ENCODE measurements around the gene TENT4A.
A peak's percentile ranks its signal among the peaks of the same experiment; 100 is the strongest.

TENT4A gene

GRCh38 chr5:6734243-6734700 is 21.0 kb downstream of the TENT4A start:
- no peak for DNase-seq

GRCh38 chr5:6734781-6735180 is 21.5 kb downstream of the TENT4A start:
- no peak for DNase-seq

GRCh38 chr5:6736106-6736505 is 22.9 kb downstream of the TENT4A start:
- DNase-seq: no peak

- no peak for DNase-seq
These were observed 23.4 kb downstream of the TENT4A start for GRCh38 chr5:6736524-6737042.

- no peak for DNase-seq
These were observed 24.1 kb downstream of the TENT4A start for GRCh38 chr5:6737043-6737941.

DNA sequence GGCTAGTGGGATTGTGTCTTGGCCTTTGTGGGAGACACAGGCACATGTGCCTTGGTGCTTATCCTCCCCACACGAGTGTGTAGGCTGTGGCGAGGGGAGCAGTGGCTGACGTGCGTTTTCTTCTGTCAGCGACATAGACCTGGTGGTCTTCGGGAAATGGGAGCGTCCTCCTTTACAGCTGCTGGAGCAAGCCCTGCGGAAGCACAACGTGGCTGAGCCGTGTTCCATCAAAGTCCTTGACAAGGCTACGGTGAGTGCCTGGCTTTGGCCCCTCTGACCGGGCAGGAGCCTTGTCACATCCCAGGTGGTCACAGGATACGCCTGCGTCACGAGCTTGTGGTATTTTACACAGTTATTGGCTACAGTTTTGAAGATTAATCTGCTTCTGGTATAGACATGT is 26.4 kb downstream of the TENT4A start:
- no peak for DNase-seq

- no peak for DNase-seq
These were observed 27.4 kb downstream of the TENT4A start for GRCh38 chr5:6740586-6741150.

GRCh38 chr5:6742081-6742758 is 29.0 kb downstream of the TENT4A start:
- no peak for DNase-seq

DNA sequence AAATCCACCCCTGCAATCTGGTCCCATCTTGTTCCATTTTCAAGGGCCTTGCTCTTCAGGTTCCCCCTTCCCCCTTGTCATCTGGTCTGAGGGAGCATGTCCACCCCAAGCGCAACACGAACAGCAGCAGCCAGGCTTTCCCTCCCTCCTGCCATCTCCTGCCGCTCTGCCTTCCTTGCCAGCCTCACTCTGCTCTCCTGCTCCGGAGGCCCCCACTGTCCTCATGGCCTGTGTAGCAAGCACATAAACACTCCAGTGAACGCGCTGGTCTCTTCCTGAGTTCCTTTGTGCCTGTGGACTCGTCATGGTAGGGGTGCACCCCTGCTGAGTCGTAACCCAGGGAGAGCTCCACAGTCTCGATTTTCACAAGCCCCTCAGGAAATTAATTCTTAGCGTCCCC is 29.9 kb downstream of the TENT4A start:
- no peak for DNase-seq

- DNase-seq: no peak
These were observed 31.8 kb downstream of the TENT4A start for GRCh38 chr5:6744841-6745705.

GRCh38 chr5:6745706-6746222 is 32.5 kb downstream of the TENT4A start:
- peak; percentile 17 for DNase-seq

DNA sequence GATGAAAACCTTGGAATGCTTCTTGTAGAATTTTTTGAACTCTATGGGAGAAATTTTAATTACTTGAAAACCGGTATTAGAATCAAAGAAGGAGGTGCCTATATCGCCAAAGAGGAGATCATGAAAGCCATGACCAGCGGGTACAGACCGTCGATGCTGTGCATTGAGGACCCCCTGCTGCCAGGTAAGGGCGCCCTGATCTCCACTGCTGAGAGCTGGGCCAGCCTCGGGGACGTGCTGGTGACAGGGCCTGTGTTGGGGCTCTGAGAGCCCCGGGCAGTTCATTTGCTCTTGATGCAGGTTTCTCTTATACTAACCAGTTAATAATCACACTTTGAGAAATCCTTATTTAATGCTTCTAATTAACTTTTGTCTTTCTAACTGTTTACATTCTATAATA is 33.0 kb downstream of the TENT4A start:
- DNase-seq: no peak

DNA sequence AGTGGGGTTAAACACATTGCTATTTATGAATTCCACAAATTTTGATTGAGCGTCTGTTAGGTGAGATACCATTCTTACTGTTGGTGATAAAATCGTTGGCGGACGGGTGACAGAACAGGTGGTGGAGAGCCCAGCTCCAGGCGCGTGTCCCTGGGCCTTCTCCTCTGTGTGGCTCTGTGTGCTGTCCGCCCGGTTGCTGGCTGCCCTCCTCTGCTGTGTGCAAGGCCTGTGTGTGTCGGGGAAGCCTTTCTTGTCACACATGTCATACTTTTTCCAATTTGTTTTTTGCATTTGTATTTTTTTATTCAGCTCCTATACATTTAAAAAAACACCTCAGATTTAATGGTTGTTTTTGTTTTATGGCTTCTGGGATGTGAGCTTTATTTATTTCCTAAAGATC is 33.9 kb downstream of the TENT4A start:
- no peak for DNase-seq

DNA sequence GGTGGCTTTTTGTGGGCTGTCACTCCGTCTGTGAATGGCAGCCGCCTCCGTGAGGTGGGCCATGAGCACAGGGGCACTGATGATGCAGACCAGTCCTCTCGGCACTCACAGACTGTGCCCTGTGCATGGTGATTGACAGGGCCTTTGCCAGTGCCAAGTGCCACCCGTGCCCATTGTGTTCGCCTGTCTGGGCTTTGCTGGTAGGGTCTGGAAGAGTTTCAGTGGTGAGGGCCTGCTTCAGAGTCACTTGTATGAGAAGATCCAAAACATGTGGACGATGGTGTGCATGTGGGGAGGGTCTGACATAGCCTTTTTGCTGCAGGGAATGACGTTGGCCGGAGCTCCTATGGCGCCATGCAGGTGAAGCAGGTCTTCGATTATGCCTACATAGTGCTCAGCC is 34.9 kb downstream of the TENT4A start:
- DNase-seq: no peak

- DNase-seq: no peak
These were observed 35.9 kb downstream of the TENT4A start for GRCh38 chr5:6749026-6749716.

GRCh38 chr5:6750142-6750840 is 37.1 kb downstream of the TENT4A start:
- no peak for DNase-seq

DNA sequence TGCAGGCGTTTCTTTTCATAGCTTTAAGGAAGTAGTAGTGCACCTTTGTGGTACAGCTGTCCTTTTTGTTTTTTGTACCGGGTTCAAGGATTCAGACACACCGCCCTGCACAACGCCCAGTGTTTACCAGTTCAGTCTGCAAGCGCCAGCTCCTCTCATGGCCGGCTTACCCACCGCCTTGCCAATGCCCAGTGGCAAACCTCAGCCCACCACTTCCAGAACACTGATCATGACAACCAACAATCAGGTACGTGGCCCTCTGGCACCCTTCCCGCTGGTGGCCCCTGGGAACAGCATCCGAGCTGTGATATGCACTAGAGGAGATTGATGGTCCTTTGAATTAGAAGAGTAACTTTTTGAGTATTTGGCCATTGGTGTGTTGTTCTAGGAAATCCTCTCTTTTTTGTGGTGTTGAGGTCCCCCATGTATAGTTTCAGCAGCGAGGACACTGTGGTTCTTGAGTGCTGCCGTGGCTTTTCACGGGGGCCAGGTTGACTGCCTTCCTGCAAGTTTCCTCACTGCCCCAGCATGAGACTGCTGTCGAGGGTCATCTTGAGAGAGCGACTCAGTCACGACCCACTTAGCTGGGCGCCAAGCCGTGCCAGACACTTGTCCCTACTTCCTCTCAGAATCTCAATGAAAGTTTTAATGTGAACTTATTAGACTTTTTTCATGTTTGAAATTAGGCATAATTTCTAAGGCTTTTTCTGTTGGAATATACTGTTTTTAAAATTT is 37.9 kb downstream of the TENT4A start:
- no peak for DNase-seq

GRCh38 chr5:6752236-6752635 is 39.0 kb downstream of the TENT4A start:
- DNase-seq: no peak

GRCh38 chr5:6752782-6753181 is 39.5 kb downstream of the TENT4A start:
- no peak for DNase-seq

DNA sequence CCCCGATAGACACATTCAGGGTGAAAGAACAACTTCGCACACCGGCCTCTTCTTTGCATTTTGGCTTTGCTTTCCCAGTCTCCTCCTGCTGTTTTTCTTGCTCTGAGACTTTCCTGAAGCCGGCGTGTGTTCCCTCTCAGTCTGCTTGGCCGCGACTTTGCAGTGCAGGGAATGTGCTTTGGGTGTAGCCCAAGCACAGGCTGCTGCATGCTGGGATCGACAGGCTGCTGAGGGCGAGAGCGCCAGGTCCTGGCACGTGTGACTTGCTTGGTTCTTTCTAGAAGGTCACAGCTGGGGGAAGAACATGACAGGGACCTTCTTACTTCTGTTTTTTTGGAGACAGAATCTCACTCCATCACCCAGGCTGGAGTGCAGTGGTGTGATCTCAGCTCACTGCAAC is 40.6 kb downstream of the TENT4A start:
- no peak for DNase-seq

Measured in NCI-H2029 treated with DMSO at 0.1 percent for 48 hours (cell line).